ENCODE results near the gene C16orf87.
"Not testable (repeated sequence)": the region's sequence is repeated elsewhere in the genome, so short reads cannot be mapped to it uniquely, and the experiment has no call there.

C16orf87 gene

GRCh38 chr16:46830902-46831647 lies at the start of gene C16orf87:
TSS of gene C16orf87 (minus strand) at chr16:46831180. CDS start at chr16:46831149, 31 bp downstream.
- in situ Hi-C loops (cut with MboI; ENCODE audit: low sequenced_read_pairs), result no loop called here

GRCh38 chr16:46875243-46875642 lies 44.3 kb upstream of the C16orf87 start:
- in situ Hi-C loops (cut with MboI; ENCODE audit: low sequenced_read_pairs), result no loop called here

GRCh38 chr16:46873201-46873600 lies 42.2 kb upstream of the C16orf87 start:
- in situ Hi-C loops (cut with MboI; ENCODE audit: low sequenced_read_pairs), result no loop called here

GRCh38 chr16:46871597-46871996 lies 40.6 kb upstream of the C16orf87 start:
- in situ Hi-C loops (cut with MboI; ENCODE audit: low sequenced_read_pairs), result no loop called here

GRCh38 chr16:46868891-46869290 lies 37.9 kb upstream of the C16orf87 start:
- in situ Hi-C loops (cut with MboI; ENCODE audit: low sequenced_read_pairs), result not testable (repeated sequence)

- in situ Hi-C loops (cut with MboI; ENCODE audit: low sequenced_read_pairs), result not testable (repeated sequence)
These were observed 36.5 kb upstream of the C16orf87 start for GRCh38 chr16:46867486-46867885.

- in situ Hi-C loops (cut with MboI; ENCODE audit: low sequenced_read_pairs), result no loop called here
These were observed 35.3 kb upstream of the C16orf87 start for GRCh38 chr16:46866286-46866685.

GRCh38 chr16:46862555-46863447 lies 31.8 kb upstream of the C16orf87 start:
- in situ Hi-C loops (cut with MboI; ENCODE audit: low sequenced_read_pairs), result no loop called here

GRCh38 chr16:46859719-46860152 lies 28.8 kb upstream of the C16orf87 start:
- in situ Hi-C loops (cut with MboI; ENCODE audit: low sequenced_read_pairs), result no loop called here

GRCh38 chr16:46858151-46858550 lies 27.2 kb upstream of the C16orf87 start:
- in situ Hi-C loops (cut with MboI; ENCODE audit: low sequenced_read_pairs), result no loop called here

- in situ Hi-C loops (cut with MboI; ENCODE audit: low sequenced_read_pairs), result no loop called here
These were observed 26.5 kb upstream of the C16orf87 start for GRCh38 chr16:46857368-46857945.

GRCh38 chr16:46855389-46855788 lies 24.4 kb upstream of the C16orf87 start:
- in situ Hi-C loops (cut with MboI; ENCODE audit: low sequenced_read_pairs), result no loop called here

- in situ Hi-C loops (cut with MboI; ENCODE audit: low sequenced_read_pairs), result no loop called here
These were observed 23.9 kb upstream of the C16orf87 start for GRCh38 chr16:46854846-46855245.

GRCh38 chr16:46853713-46854443 lies 22.9 kb upstream of the C16orf87 start:
- in situ Hi-C loops (cut with MboI; ENCODE audit: low sequenced_read_pairs), result no loop called here

- in situ Hi-C loops (cut with MboI; ENCODE audit: low sequenced_read_pairs), result no loop called here
These were observed 21.1 kb upstream of the C16orf87 start for GRCh38 chr16:46852130-46852529.

GRCh38 chr16:46850619-46851555 lies 19.9 kb upstream of the C16orf87 start:
- in situ Hi-C loops (cut with MboI; ENCODE audit: low sequenced_read_pairs), result no loop called here

- in situ Hi-C loops (cut with MboI; ENCODE audit: low sequenced_read_pairs), result no loop called here
These were observed 18.1 kb upstream of the C16orf87 start for GRCh38 chr16:46848768-46849764.

GRCh38 chr16:46845952-46846351 lies 15.0 kb upstream of the C16orf87 start:
- in situ Hi-C loops (cut with MboI; ENCODE audit: low sequenced_read_pairs), result no loop called here

- in situ Hi-C loops (cut with MboI; ENCODE audit: low sequenced_read_pairs), result no loop called here
These were observed 13.8 kb upstream of the C16orf87 start for GRCh38 chr16:46844771-46845170.

All from HL-60/S4 treated with retinoic acid at 250 ng/mL for 4 days and 3 days (cell line).